ENCODE measurements around the gene QPRT.

DNA sequence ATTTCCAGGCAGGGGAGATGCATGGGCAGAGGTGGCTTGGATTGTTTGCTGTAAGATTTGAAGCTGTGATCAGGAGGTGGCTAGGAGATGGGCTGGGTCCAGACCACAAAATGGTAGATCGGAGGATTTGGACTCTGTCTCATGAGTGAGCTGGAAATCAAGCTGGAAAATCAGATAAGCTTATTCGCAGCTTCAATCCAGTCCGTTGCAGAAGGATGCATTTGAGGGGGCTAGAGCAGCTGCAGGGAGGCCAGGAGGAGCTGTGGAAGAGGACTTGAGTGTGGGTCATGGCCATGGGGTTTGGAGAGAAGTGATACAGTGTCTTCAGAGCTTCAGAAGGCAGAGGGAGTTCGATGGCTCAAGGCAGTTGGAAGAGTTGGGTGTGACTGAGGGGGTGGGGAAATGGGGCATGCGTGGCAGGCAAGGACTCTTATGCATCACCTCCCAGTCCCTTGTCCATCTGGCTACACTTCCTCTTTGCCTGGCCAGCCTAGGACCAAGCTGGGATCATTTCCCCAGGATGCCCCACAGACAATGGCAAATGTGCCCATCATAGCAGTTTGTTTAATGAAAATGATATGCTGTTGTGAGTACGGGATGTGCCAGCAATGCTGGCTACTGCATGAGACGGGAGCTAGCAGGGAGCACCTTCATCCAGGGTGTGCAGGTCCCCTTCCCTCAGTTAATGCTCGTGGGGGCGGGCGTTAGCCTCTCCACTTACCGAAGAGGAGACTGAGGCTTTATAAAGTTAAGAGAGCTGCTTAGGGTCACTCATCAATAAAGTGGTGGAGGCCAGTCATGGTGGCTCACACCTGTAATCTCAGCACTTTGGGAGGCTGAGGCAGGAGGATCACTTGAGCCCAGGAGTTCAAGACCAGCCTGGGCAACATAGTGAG, 20.6 kb downstream of the QPRT start:
- TF ChIP-seq, protein P1, sequence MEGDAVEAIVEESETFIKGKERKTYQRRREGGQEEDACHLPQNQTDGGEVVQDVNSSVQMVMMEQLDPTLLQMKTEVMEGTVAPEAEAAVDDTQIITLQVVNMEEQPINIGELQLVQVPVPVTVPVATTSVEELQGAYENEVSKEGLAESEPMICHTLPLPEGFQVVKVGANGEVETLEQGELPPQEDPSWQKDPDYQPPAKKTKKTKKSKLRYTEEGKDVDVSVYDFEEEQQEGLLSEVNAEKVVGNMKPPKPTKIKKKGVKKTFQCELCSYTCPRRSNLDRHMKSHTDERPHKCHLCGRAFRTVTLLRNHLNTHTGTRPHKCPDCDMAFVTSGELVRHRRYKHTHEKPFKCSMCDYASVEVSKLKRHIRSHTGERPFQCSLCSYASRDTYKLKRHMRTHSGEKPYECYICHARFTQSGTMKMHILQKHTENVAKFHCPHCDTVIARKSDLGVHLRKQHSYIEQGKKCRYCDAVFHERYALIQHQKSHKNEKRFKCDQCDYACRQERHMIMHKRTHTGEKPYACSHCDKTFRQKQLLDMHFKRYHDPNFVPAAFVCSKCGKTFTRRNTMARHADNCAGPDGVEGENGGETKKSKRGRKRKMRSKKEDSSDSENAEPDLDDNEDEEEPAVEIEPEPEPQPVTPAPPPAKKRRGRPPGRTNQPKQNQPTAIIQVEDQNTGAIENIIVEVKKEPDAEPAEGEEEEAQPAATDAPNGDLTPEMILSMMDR (IDR thresholded peaks at IDR 0.05; ENCODE audit: low read length), result no peak
- TF ChIP-seq EZH2phosphoT487 (IDR thresholded peaks at IDR 0.05; ENCODE audit: low read length) (no peak), EZH2 (optimal IDR thresholded peaks at IDR 0.05; ENCODE audit: low read depth, low read length) (no peak)
